ENCODE data around the gene ECPAS. TPM values are rescaled to one million over a fixed set of nuclear protein-coding genes. Genes with fewer than 3 reads are reported as not detected.
A peak's percentile ranks its signal among the peaks of the same experiment; 100 is the strongest.
"Not testable (repeated sequence)": the region's sequence is repeated elsewhere in the genome, so short reads cannot be mapped to it uniquely, and the experiment has no call there.

ECPAS gene
- 140 TPM for total RNA-seq

DNA sequence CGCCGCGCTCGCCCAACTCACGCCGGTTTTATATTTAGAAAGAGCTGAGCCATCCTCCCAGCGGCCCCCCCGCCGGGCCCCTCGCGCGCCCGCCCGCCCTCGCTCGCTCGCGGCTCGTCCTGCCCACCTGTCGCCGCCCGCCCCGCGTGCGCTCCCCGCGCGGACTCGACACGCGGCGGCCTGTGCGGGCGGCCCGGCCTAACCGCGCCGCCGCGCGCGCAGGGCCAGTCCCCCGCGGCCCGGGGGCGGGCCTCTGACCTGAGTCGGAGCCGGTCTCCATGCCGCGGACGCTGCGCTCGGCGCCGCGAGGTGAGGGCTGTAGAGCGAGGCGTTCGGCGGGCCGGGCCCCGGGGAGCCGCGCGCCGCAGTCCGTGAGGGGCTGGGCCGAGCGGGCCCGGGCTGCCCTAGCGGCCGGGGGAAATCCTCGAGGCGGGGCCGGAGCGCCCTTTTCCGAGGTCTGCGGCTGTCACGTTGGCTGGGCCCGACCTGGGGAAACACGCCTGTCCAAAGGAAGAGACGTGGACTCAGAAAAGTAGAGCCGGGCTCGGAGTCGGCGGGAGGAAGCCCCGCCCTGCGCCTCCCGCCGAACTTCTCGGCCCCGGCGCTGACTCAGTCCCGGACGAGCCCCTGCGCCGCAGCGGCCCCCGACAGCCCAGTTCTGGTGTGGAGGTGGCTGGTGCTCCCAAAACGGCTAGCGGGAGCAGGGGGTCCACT lies at the start of gene ECPAS:
TSS of gene ECPAS (minus strand) at position 526 of the 714 bp plus-strand sequence. CDS start 11,465 bp downstream, outside the sequence.
- peak; percentile 88 for DNase-seq

DNA sequence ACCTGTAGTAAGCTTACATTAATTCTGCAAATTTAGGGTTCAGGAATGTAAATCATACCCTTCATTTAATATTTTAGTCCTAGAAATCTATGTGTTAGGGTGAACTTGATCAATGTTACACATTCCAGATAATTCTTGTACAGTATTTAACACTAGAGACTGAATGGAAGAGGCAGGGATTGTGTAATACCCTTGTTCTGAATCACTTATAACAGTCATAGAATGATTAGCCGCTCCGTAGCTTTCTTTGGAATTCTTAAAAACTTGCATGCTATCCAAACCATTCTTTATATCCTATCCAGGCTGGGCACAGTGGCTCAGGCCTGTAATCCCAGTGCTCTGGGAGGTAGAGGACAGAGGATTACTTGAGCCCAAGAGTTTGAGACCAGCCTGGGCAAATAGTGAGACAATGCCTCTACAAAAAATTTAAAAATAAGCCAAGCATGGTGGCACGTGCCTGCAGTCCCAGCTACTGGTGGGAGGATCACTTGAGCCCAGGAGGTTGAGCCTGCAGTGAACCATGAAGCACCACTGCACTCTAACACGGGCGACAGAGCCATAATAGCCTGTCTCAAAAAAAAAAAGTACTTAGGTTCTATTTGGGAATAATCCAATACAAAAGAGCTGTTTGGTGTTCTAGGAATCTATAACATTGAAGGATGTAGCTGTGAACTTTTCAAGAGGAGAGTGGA lies 49.1 kb upstream of the ECPAS start:
- DNase-seq: no peak

GRCh38 chr9:111531716-111532115 lies 47.5 kb upstream of the ECPAS start:
- DNase-seq: no peak

- DNase-seq: no peak
These were observed 45.6 kb upstream of the ECPAS start for GRCh38 chr9:111529787-111530186.

- DNase-seq: no peak
These were observed 43.2 kb upstream of the ECPAS start for GRCh38 chr9:111527347-111527746.

GRCh38 chr9:111525056-111525977 lies 41.1 kb upstream of the ECPAS start, which contains the start of gene ZNF483:
Gene ZNF483, plus strand, starts transcription at chr9:111525179. Its CDS starts 2,217 bp downstream, at chr9:111527396.
- peak; percentile 91 for DNase-seq

DNA sequence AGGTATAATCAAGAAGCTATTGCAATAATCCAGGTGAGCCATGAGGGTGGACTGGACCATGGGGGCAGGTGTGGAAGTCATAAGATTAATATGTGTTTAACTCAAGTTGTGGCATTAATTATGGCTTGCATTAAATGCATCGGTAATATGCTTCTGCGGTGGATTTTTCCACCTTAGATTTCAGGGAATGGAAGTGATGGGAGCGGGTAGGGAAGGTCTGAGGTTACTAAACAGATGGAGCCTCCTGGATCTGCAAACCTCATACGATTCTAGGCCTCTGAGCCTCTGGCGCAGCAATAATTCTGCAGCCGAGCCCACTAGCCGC lies 40.5 kb upstream of the ECPAS start:
- no peak for DNase-seq

DNA sequence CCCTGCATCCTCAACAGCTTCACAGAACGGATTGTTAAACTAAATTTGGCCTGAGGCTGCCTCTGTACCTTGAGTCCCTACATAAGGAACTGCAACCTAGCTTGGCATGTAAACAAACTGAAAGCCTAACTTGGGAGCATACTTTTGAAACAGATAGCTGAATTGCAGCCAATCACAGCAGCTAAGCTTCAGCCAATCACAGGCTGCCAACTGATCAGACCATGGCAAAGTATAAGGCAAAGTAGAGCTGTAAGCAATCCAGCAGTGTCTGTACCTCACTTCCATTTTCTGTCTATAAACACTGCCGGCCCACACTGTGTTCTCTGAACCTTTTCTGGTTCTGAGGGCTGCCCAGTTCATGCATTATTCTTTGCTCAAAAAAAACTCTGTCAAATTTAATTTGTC lies 31.9 kb upstream of the ECPAS start:
- DNase-seq: no peak

DNA sequence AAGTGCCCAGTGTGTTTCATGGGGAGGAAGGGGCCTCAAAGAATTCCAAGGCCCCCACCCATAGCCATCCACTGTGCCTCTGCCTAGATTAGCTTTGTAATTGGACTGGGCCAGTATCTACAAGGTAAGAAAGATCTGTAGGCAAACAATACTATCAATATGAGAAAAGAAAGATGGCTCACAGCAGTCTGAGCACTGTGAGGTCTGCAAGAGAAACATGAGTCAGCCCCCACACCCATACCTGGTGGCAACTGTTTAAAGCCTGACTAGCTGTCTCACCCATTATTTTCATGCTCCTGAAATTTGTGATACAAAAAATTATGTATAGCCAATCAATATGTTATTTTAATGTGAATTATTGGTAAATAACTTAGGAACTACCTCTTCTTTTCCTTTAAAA lies 30.8 kb upstream of the ECPAS start:
- DNase-seq: no peak

DNA sequence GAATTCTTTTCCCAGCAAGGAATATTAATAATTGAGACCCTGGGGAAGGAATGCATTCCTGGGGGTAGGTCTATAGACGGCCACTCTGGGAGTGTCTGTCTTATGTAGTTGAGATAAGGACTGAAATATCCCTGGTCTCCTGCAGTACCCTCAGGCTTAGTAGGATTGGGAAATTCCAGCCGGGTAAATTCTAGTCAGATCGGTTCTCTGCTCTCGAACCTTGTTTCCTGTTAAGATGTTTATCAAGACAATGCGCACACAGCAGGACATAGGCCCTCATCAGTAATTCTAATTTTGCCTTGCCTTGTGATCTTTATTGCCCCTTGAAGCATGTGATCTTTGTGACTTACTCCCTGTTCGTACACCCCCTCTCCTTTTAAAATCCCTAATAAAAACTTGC lies 27.4 kb upstream of the ECPAS start:
- not testable (repeated sequence) for DNase-seq

GRCh38 chr9:111502506-111502905 lies 18.3 kb upstream of the ECPAS start:
- DNase-seq: no peak

DNA sequence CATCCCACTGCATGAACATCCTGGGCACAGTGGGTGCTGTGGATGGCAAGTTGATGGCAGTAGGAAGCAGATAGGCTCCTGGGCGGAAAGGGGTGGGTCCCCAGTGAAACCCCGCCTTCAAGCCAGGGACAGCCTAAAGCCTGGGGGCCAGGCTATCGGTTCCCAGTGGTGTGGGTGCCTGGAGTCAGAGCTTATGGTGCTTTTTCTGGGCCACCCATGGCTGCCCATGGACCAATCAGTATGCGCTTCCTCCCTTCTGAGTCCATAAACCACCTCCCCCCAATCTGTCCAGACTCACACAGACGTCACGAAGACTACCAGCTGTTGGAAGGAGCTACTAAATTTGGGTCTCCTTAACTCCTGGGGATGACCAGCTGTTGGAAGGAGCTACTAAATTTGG lies 17.5 kb upstream of the ECPAS start:
- peak; percentile 51 for DNase-seq

DNA sequence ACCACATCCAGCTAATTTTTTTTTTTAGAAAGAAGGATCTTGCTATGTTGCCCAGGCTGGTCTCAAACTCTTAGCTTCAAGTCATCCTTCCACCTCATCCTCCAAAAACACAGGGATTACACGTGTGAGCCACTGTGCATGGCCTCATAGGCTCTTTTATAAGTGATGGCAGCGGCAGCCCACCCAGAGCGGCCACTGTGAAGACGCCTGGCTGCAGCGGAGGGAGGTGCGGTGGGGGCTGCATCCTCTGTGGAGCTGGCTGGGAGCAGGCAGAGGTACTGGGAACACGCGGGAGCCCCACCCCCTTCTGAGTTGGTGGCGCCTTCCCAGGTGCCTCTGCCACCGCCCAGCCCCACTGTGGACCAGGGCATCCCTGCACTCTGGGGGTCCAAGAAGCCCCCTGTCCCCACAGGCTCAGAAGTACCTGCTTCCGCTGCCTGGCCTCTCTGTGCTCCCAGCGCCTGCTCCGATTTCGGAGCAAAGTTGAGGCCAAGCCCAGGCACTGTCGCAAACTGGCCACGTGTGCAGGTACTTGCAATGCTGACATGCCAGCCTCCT lies 16.9 kb upstream of the ECPAS start:
- DNase-seq: no peak

DNA sequence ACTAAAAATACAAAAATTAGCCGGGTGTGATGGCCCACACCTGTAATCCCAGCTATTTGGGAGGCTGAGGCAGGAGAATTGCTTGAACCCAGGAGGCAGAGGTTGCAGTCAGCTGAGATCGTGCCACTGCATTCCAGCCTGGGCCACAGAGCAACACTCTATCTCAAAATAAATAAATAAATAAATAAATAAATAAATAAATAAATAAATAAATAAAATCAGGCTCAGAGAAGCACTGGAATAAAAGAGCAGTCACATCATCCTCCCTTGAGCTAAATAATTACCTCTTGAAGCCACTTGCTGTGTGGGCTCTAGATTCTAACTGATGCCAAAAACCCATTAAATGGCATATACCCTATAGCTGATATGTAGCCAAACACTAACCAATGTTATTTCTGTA lies 13.0 kb upstream of the ECPAS start:
- not testable (repeated sequence) for DNase-seq

DNA sequence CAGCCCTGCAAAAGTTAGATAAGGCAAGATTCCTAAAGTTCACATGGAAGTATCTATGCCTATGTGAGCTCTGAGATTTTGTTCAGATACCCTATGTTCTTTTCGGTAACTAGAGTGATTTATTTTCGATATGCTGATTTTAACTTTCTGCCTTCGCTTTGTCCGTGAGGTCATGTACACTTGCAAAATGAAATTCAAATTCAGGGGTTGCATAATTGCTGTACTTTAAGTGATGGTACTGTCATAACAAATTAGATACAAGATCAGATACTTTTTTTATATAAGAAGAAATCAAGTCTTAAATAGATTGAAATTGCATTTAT lies 350 bp upstream of the ECPAS start:
- DNase-seq: no peak

GRCh38 chr9:111483439-111483857 lies 735 bp downstream of the ECPAS start:
- peak; percentile 76 for DNase-seq

- peak; percentile 84 for DNase-seq
These were observed 1.3 kb downstream of the ECPAS start for GRCh38 chr9:111482694-111483438.

DNA sequence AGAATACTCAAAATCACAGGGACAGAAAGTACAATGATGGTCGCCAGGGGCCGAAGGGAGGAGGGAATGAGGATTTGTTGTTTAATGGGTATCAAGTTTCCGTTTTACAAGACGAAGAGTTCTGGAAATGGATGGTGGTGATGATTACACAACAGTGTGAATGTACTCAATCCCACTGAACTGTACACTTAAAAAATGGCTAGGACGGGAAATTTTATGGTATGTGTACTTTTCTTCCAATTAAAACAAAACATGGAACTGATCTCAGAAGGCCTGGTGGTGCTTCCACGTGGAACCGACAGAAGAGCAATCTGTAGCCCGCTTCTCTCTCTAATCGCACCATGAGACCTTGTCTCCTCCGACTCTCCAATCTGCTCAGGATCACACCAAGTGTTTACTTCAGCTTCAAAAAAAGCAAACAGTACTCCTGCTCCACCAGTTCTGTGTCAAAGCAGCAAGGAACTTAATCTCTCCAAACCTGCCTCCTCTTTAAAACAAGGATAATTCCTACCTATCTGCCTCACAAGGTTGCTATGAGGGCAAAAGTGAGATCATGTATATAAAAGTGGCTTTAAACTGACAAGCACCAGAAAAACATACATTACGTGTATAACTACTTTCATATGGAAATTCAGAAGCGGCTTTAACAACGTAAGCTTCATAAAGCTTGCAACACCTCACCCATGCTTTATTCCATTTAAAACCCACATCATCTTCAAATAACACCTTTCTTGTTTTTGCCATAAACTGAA lies 2.1 kb downstream of the ECPAS start:
- DNase-seq: no peak

GRCh38 chr9:111477677-111478076 lies 6.5 kb downstream of the ECPAS start:
- no peak for DNase-seq

- no peak for DNase-seq
These were observed 9.0 kb downstream of the ECPAS start for GRCh38 chr9:111475195-111475594.

- peak; percentile 35 for DNase-seq
These were observed 9.8 kb downstream of the ECPAS start for GRCh38 chr9:111474385-111474784.

Measured in tongue (tissue), 2 donors.